Rectal smooth muscle tissue (tissue), 1 donor: ENCODE results near the gene PPP1R14B.

Experiments
- H3K27ac ChIP-seq: one replicate; pipeline ENCODE4 v1.7.0; 2013; ENCODE audit warnings: low read depth, low read length, inconsistent platforms
- H3K27me3 ChIP-seq: one replicate; pipeline ENCODE4 v1.7.0; 2013; ENCODE audit warnings: low read length; ENCODE audit not compliant: control insufficient read depth, insufficient read depth
- H3K36me3 ChIP-seq: one replicate; pipeline ENCODE4 v1.7.0; 2013; ENCODE audit warnings: low read length; ENCODE audit not compliant: control insufficient read depth, insufficient read depth
- H3K4me1 ChIP-seq: one replicate; pipeline ENCODE4 v1.7.0; 2013; ENCODE audit warnings: low read length; ENCODE audit not compliant: control insufficient read depth, insufficient read depth
- H3K4me3 ChIP-seq: one replicate; pipeline ENCODE4 v1.7.0; 2013; ENCODE audit warnings: low read length
- H3K9ac ChIP-seq: one replicate; pipeline ENCODE4 v1.7.0; 2013; ENCODE audit warnings: low read length

PPP1R14B gene

GRCh38 chr11:64287676-64288352, 41.1 kb upstream of the PPP1R14B start:
- Histone ChIP-seq H3K4me1 (peaks cover 13% of the 10 kb centered on the region), H3K27me3 (peaks cover 18% of the 10 kb centered on the region), H3K9ac (no peak overlapping the region), H3K36me3 (peaks cover 2% of the 10 kb centered on the region), H3K4me3 (no peak overlapping the region), H3K27ac (no peak overlapping the region)

- peaks cover 2% of the 10 kb centered on the region for H3K36me3 ChIP-seq
- H3K9ac ChIP-seq: no peak overlapping the region
- H3K27ac ChIP-seq: no peak overlapping the region
- H3K27me3 ChIP-seq: peaks cover 7% of the 10 kb centered on the region
- H3K4me3 ChIP-seq: no peak overlapping the region
- peaks cover 13% of the 10 kb centered on the region for H3K4me1 ChIP-seq
Measured at GRCh38 chr11:64286801-64287159, 40.0 kb upstream of the PPP1R14B start.

- peaks cover 13% of the 10 kb centered on the region for H3K4me1 ChIP-seq
- no peak overlapping the region for H3K9ac ChIP-seq
- H3K4me3 ChIP-seq: peak overlapping the region; percentile 66
- H3K36me3 ChIP-seq: peaks cover 2% of the 10 kb centered on the region
- peaks cover 5% of the 10 kb centered on the region for H3K27me3 ChIP-seq
- H3K27ac ChIP-seq: peak overlapping the region; percentile 28
Measured at GRCh38 chr11:64285885-64286800, 39.4 kb upstream of the PPP1R14B start.

- Histone ChIP-seq H3K4me3 (peak within 1 kb of the TSS; percentile 84), H3K36me3 (peaks cover 2% of the 10 kb centered on the region), H3K27me3 (no peaks in the 10 kb centered on the region), H3K4me1 (peaks cover 13% of the 10 kb centered on the region), H3K9ac (peak within 1 kb of the TSS; percentile 53), H3K27ac (peak within 1 kb of the TSS; percentile 84)
Measured at GRCh38 chr11:64284962-64285884, 38.5 kb upstream of the PPP1R14B start, which contains the start of gene GPR137. Gene GPR137, plus strand, starts transcription at chr11:64285848. Its CDS starts 677 bp downstream, at chr11:64286525.

- H3K4me3 ChIP-seq: peak within 1 kb of the TSS; percentile 84
- no peaks in the 10 kb centered on the region for H3K27me3 ChIP-seq
- H3K27ac ChIP-seq: peak within 1 kb of the TSS; percentile 84
- H3K4me1 ChIP-seq: peaks cover 13% of the 10 kb centered on the region
- peak within 1 kb of the TSS; percentile 63 for H3K9ac ChIP-seq
- peaks cover 2% of the 10 kb centered on the region for H3K36me3 ChIP-seq
Measured at GRCh38 chr11:64284048-64284961, 37.6 kb upstream of the PPP1R14B start, which contains the start of gene BAD. Gene BAD, minus strand, starts transcription at chr11:64284665. Its CDS starts 297 bp downstream, at chr11:64284368.

- no peak overlapping the region for H3K27ac ChIP-seq
- no peaks in the 10 kb centered on the region for H3K27me3 ChIP-seq
- peak overlapping the region; percentile 2 for H3K9ac ChIP-seq
- peak overlapping the region; percentile 40 for H3K4me3 ChIP-seq
- H3K4me1 ChIP-seq: peaks cover 13% of the 10 kb centered on the region
- peaks cover under 1% of the 10 kb centered on the region for H3K36me3 ChIP-seq
Measured at GRCh38 chr11:64283092-64283491, 36.3 kb upstream of the PPP1R14B start.

- Histone ChIP-seq H3K27me3 (no peaks in the 10 kb centered on the region), H3K4me1 (peaks cover 13% of the 10 kb centered on the region), H3K4me3 (no peak overlapping the region), H3K36me3 (no peaks in the 10 kb centered on the region), H3K9ac (no peak overlapping the region), H3K27ac (no peak overlapping the region)
Measured at GRCh38 chr11:64281957-64282770, 35.4 kb upstream of the PPP1R14B start.

GRCh38 chr11:64278576-64279190, 31.9 kb upstream of the PPP1R14B start:
- Histone ChIP-seq H3K4me3 (no peak overlapping the region), H3K9ac (no peak overlapping the region), H3K27me3 (no peaks in the 10 kb centered on the region), H3K27ac (no peak overlapping the region), H3K36me3 (peaks cover 7% of the 10 kb centered on the region), H3K4me1 (peaks cover 4% of the 10 kb centered on the region)

GRCh38 chr11:64276653-64277431, 30.1 kb upstream of the PPP1R14B start:
- H3K36me3 ChIP-seq: peaks cover 7% of the 10 kb centered on the region
- H3K4me3 ChIP-seq: no peak overlapping the region
- H3K4me1 ChIP-seq: peaks cover 2% of the 10 kb centered on the region
- no peak overlapping the region for H3K9ac ChIP-seq
- no peaks in the 10 kb centered on the region for H3K27me3 ChIP-seq
- no peak overlapping the region for H3K27ac ChIP-seq

- H3K4me3 ChIP-seq: no peak overlapping the region
- H3K4me1 ChIP-seq: peaks cover 4% of the 10 kb centered on the region
- H3K36me3 ChIP-seq: peaks cover 7% of the 10 kb centered on the region
- no peaks in the 10 kb centered on the region for H3K27me3 ChIP-seq
- H3K9ac ChIP-seq: no peak overlapping the region
- no peak overlapping the region for H3K27ac ChIP-seq
Measured at GRCh38 chr11:64275841-64276240, 29.1 kb upstream of the PPP1R14B start.
